Activated CD8-positive, alpha-beta memory T cell treated with anti-CD3 and anti-CD28 coated beads, Interleukin-2, amount 50 U/mL, for 24 hours (primary cell): ENCODE measurements around the gene TBX4.

Experiments used
- DNase-seq: peaks from one replicate; pipeline ENCODE4 v3.0.0-alpha.2; 2020; ENCODE audit errors: extremely low read depth

The TBX4 gene

GRCh38 chr17:61412860-61413660 lies 39.2 kb upstream of the TBX4 start:
- no peak for DNase-seq

- DNase-seq: no peak
These were observed 38.5 kb upstream of the TBX4 start for GRCh38 chr17:61413661-61414126.

- no peak for DNase-seq
These were observed 37.9 kb upstream of the TBX4 start for GRCh38 chr17:61414141-61414935.

- no peak for DNase-seq
These were observed 37.3 kb upstream of the TBX4 start for GRCh38 chr17:61414936-61415251.

- no peak for DNase-seq
These were observed 36.6 kb upstream of the TBX4 start for GRCh38 chr17:61415374-61416210.

- no peak for DNase-seq
These were observed 36.0 kb upstream of the TBX4 start for GRCh38 chr17:61416211-61416539.

GRCh38 chr17:61416540-61417363 lies 35.5 kb upstream of the TBX4 start:
- peak; percentile 32 for DNase-seq

- DNase-seq: no peak
These were observed 33.8 kb upstream of the TBX4 start for GRCh38 chr17:61418449-61418848.

- DNase-seq: no peak
These were observed 32.7 kb upstream of the TBX4 start for GRCh38 chr17:61419496-61420046.

GRCh38 chr17:61420052-61420451 lies 32.2 kb upstream of the TBX4 start:
- no peak for DNase-seq

- DNase-seq: no peak
These were observed 31.4 kb upstream of the TBX4 start for GRCh38 chr17:61420745-61421398.

- DNase-seq: no peak
These were observed 30.8 kb upstream of the TBX4 start for GRCh38 chr17:61421460-61421859.

- DNase-seq: no peak
These were observed 30.0 kb upstream of the TBX4 start for GRCh38 chr17:61422116-61422799.

GRCh38 chr17:61422869-61423268 lies 29.4 kb upstream of the TBX4 start:
- DNase-seq: no peak

GRCh38 chr17:61423967-61424649 lies 28.1 kb upstream of the TBX4 start:
- DNase-seq: no peak

- no peak for DNase-seq
These were observed 26.3 kb upstream of the TBX4 start for GRCh38 chr17:61425682-61426481.

GRCh38 chr17:61426482-61427304 lies 25.5 kb upstream of the TBX4 start:
- DNase-seq: no peak

- no peak for DNase-seq
These were observed 24.7 kb upstream of the TBX4 start for GRCh38 chr17:61427567-61427966.
